ENCODE measurements around the gene NFKBIA. TPM values are rescaled to one million over a fixed set of nuclear protein-coding genes. Genes with fewer than 3 reads are reported as not detected.
"Not testable (repeated sequence)": the region's sequence is repeated elsewhere in the genome, so short reads cannot be mapped to it uniquely, and the experiment has no call there.

NFKBIA gene
- polyA plus RNA-seq, 2 of the 4 experiments (the other 2 are of a cell fraction) = 65.0 to 115 TPM

- no peak for TF ChIP-seq ZFP36 (IDR thresholded peaks at IDR 0.05; ENCODE audit: borderline replicate concordance, partially characterized antibody)
- peak; percentile 80; the same call in 1 of the 2 replicates for TF ChIP-seq GATA3 (IDR thresholded peaks at IDR 0.05; ENCODE audit: borderline replicate concordance)
Observed at GRCh38 chr14:35374263-35374712, 30.3 kb downstream of the NFKBIA start (continued).

GRCh38 chr14:35373208-35373607 is 31.3 kb downstream of the NFKBIA start:
- 94% methylated on average over 11 of the region's 11 CpGs for WGBS (ENCODE audit: missing lambda C conversion rate)
- H3K9me3 ChIP-seq = peaks cover 11% of the 10 kb centered on the region; the same call in 2 of the 3 replicates
- CTCF ChIA-PET = interaction anchor here (1.1 to 1.3 kb wide), 2 partner anchors 9 to 29 kb away, joined by 3 to 4 read pairs; no protein-coding TSS in a partner anchor

DNA sequence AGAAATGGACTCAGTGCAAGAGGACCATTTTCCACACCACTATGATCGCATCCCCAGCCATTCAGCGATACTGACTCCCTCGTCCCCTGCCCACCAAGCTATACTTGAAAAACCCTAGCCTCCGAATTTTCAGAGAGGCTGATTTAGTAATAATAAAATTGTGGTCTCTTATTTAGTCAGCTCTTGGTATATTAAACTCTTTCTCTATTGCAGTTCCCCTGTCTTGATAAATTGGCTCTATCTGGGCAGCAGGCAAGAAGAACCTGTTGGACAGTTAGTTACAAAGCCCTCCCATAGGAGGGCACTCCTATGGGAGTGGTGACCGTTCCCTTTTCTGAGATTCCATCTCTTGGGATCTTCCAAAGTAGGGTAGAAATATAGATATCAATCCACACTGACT is 33.6 kb downstream of the NFKBIA start:
- ChIA-PET POLR2A (interaction anchor here (0.6 to 2.6 kb wide), 2 partner anchors 33 to 65 kb away, joined by 4 to 14 read pairs; partner anchors contain the start of gene NFKBIA), CTCF (interaction anchor here (1.2 to 1.7 kb wide), 6 partner anchors 13 to 698 kb away, joined by 3 to 5 read pairs (median 4); partner anchors contain the start of gene NFKBIA)
- no peak for ATAC-seq
- 77% methylated on average over 5 of the region's 5 CpGs for WGBS (ENCODE audit: missing lambda C conversion rate)
- Histone ChIP-seq H3K27ac (peak overlapping the region; percentile 74 to 86), H3K4me1 (peaks cover 65% of the 10 kb centered on the region), H3K4me3 (no peak overlapping the region), H3K4me2 (no peak overlapping the region), H3K9me3 (peaks cover 11% of the 10 kb centered on the region; the same call in 2 of the 3 replicates)
- TF ChIP-seq SMC3 (IDR thresholded peaks at IDR 0.05) (no peak), KDM5A (IDR thresholded peaks at IDR 0.05) (peak; percentile 35; the same call in 1 of the 2 replicates)
- no peak for FAIRE-seq
- DNase-seq (ENCODE audit: low read depth in 1 of 2, low spot score in 1 of 2) = no peak

More at GRCh38 chr14:35373208-35373607, 31.3 kb downstream of the NFKBIA start:
- H3K4me3 ChIP-seq; POLR2A ChIA-PET; H3K4me2 ChIP-seq; DNase-seq (ENCODE audit: low read depth in 1 of 2, low spot score in 1 of 2); FAIRE-seq; ATAC-seq: not testable (repeated sequence)
- Histone ChIP-seq H3K4me1 (peaks cover 48% of the 10 kb centered on the region), H3K27ac (peak overlapping the region; percentile 30 to 88; a peak in 1 of 6 replicates)

DNA sequence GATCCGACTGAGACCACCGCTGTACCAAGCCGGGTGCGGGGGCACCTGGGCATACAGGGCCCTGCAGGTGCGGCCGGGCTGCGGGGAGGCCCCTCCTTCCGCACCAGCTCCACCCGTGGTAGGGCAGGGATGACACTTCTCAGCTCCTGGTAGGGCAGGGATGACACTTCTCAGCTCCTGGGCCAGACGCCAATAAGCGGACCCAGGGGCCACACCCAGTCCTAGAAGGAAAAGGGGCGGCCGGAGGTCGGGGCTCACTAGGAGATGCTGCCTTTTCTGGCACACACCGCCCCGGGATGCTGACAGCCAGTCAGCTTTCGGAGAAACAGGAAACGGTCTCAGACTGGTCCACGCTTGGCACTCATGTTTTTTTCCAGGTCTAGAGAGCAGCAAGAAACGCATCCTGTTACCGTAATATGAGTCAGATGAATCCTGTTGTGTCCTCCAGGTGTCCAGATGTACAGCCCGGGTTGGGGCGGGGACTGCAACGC is 34.8 kb downstream of the NFKBIA start:
- H3K9me3 ChIP-seq = peaks cover 11% of the 10 kb centered on the region; the same call in 2 of the 3 replicates
- DNase-seq (ENCODE audit: low read depth in 1 of 2, low spot score in 1 of 2) = peak; percentile 67 to 73
- TF ChIP-seq NFE2L2 (conservative IDR thresholded peaks at IDR 0.05; ENCODE audit: low read length) = no peak
- no peak for TF ChIP-seq HDAC2 (IDR thresholded peaks at IDR 0.05)
- TF ChIP-seq JUN (IDR thresholded peaks at IDR 0.05) = 0 out of 5 replicates have a peak, but pooled peaks of 1 of the 2 experiments have one; percentile 23
- TF ChIP-seq RARB (CRISPR knock-in tag; IDR thresholded peaks at IDR 0.05) = no peak
- TF ChIP-seq JUNB (IDR thresholded peaks at IDR 0.05) = no peak
- no peak for TF ChIP-seq RNF2 (IDR thresholded peaks at IDR 0.05; ENCODE audit: borderline replicate concordance, low read depth)
- no peak for TF ChIP-seq SREBF2 (IDR thresholded peaks at IDR 0.05)
- TF ChIP-seq POLR2AphosphoS2 (conservative IDR thresholded peaks at IDR 0.05; ENCODE audit: low read length) = no peak
- TF ChIP-seq KDM5A (IDR thresholded peaks at IDR 0.05) = no peak
- no peak for TF ChIP-seq POLR2A (IDR thresholded peaks at IDR 0.05; ENCODE audit: low read length)
- TF ChIP-seq ELK1 (IDR thresholded peaks at IDR 0.05; ENCODE audit: low read depth, low read length) = no peak
- TF ChIP-seq TFCP2L1 (CRISPR knock-in tag; IDR thresholded peaks at IDR 0.05) = no peak
- no peak for TF ChIP-seq FOSL2 (IDR thresholded peaks at IDR 0.05)
- TF ChIP-seq FOSL2 (CRISPR knock-in tag; IDR thresholded peaks at IDR 0.05) = peak; percentile 30; the same call in 1 of the 2 replicates
- TF ChIP-seq, protein P1, sequence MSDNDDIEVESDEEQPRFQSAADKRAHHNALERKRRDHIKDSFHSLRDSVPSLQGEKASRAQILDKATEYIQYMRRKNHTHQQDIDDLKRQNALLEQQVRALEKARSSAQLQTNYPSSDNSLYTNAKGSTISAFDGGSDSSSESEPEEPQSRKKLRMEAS (IDR thresholded peaks at IDR 0.05) = 0 out of 2 replicates have a peak, but pooled peaks have one; percentile 21
- TF ChIP-seq ESRRA (IDR thresholded peaks at IDR 0.05; ENCODE audit: borderline replicate concordance, low read length) = no peak
- no peak for TF ChIP-seq CHD2 (IDR thresholded peaks at IDR 0.05; ENCODE audit: low read length, partially characterized antibody)
- no peak for TF ChIP-seq CTCF (IDR thresholded peaks at IDR 0.05)
- no peak for TF ChIP-seq NPAS2 (CRISPR knock-in tag; IDR thresholded peaks at IDR 0.05; ENCODE audit: borderline replicate concordance)
- no peak for TF ChIP-seq KDM1A (IDR thresholded peaks at IDR 0.05; ENCODE audit: low read depth)
- TF ChIP-seq CBX8 (IDR thresholded peaks at IDR 0.05) = no peak
- ChIA-PET POLR2A (interaction anchor here (1.3 to 2.6 kb wide), 3 partner anchors 28 to 77 kb away, joined by 4 to 14 read pairs (median 6); partner anchors contain the start of genes NFKBIA and PSMA6), CTCF (interaction anchor here (0.8 to 1.7 kb wide), 10 partner anchors 13 to 40 kb away, joined by 3 to 5 read pairs (median 4); partner anchors contain the start of gene NFKBIA)
- peaks cover 65% of the 10 kb centered on the region for H3K4me1 ChIP-seq
- WGBS (ENCODE audit: missing lambda C conversion rate) = 18% methylated on average over 12 of the region's 24 CpGs
- FAIRE-seq = no peak
- H3K27ac ChIP-seq = peak overlapping the region; percentile 74 to 86
- peak; percentile 56 to 64 for ATAC-seq
- peak overlapping the region; percentile 57 for H3K4me2 ChIP-seq
- no peak overlapping the region for H3K4me3 ChIP-seq

All from A549 (cell line).